OCI-LY1 (cell line): ENCODE results near the gene RNMT.

ENCODE experiments used
- H2AFZ ChIP-seq: fragments of 200-600 bp; sonication (generic), shearing (Covaris generic); 2 replicates; pipeline ENCODE4 v1.6.0; 2014; ENCODE audit warnings: antibody characterized with exemption, mild to moderate bottlenecking, low read length
- H3F3A ChIP-seq: fragments of 200-600 bp; sonication (generic), shearing (Covaris generic); 2 replicates; pipeline ENCODE4 v1.6.0; 2014; ENCODE audit warnings: mild to moderate bottlenecking, antibody characterized with exemption, low read length, moderate library complexity; ENCODE audit not compliant: insufficient read depth
- H3K27ac ChIP-seq: fragments of 200-600 bp; sonication (generic); 2 replicates; pipeline ENCODE4 v1.5.1; 2014; ENCODE audit warnings: low read length, mixed run types, mild to moderate bottlenecking, low read depth; ENCODE audit not compliant: poor library complexity, severe bottlenecking
- H3K27me3 ChIP-seq: fragments of 200-600 bp; sonication (generic); 2 replicates; pipeline ENCODE4 v1.6.0; 2014; ENCODE audit warnings: antibody characterized with exemption, mild to moderate bottlenecking, low read length, moderate library complexity; ENCODE audit not compliant: insufficient read depth
- H3K36me3 ChIP-seq: fragments of 200-600 bp; sonication (generic); 2 replicates; pipeline ENCODE4 v1.6.1; 2014; ENCODE audit warnings: mild to moderate bottlenecking, antibody characterized with exemption, low read length, moderate library complexity, mixed read lengths; ENCODE audit not compliant: insufficient read depth
- H3K4me1 ChIP-seq: fragments of 200-600 bp; sonication (generic); 2 replicates; pipeline ENCODE4 v1.5.1; 2014; ENCODE audit warnings: mild to moderate bottlenecking, low read length, moderate library complexity; ENCODE audit not compliant: insufficient read depth, severe bottlenecking
- H3K4me2 ChIP-seq: fragments of 200-600 bp; sonication (generic), shearing (Covaris generic); 2 replicates; pipeline ENCODE4 v1.6.1; 2014; ENCODE audit warnings: low read length
- H3K4me3 ChIP-seq: fragments of 200-600 bp; sonication (generic); 2 replicates; pipeline ENCODE4 v1.5.1; 2014; ENCODE audit warnings: low read length, low read depth, mild to moderate bottlenecking, mixed read lengths; ENCODE audit not compliant: poor library complexity, severe bottlenecking
- H3K79me2 ChIP-seq: fragments of 200-600 bp; shearing (Covaris generic); 2 replicates; pipeline ENCODE4 v1.6.1; 2016; ENCODE audit warnings: mixed run types, low read length, mixed read lengths; ENCODE audit not compliant: insufficient read depth
- H3K9ac ChIP-seq: fragments of 200-600 bp; sonication (generic), shearing (Covaris generic); 2 replicates; pipeline ENCODE4 v1.6.1; 2014; ENCODE audit warnings: mild to moderate bottlenecking, low read length, mixed read lengths
- H3K9me2 ChIP-seq: fragments of 200-600 bp; sonication (generic), shearing (Covaris generic); 2 replicates; pipeline ENCODE4 v1.6.1; 2014; ENCODE audit warnings: low read depth, mild to moderate bottlenecking, low read length, mixed read lengths
- H3K9me3 ChIP-seq: fragments of 200-600 bp; shearing (Covaris generic); 2 replicates; pipeline ENCODE4 v1.6.1; 2014; ENCODE audit warnings: low read length, mixed read lengths
- H4K20me1 ChIP-seq: fragments of 200-600 bp; sonication (generic), shearing (Covaris generic); 2 replicates; pipeline ENCODE4 v1.6.0; 2016; ENCODE audit warnings: mild to moderate bottlenecking, low read length; ENCODE audit not compliant: insufficient read depth
- CTCF ChIP-seq: fragments of 200-600 bp; sonication (generic), shearing (Covaris generic); IDR thresholded peaks from 2 replicates; pipeline ENCODE4 v1.5.1; 2017; ENCODE audit warnings: mild to moderate bottlenecking, antibody characterized with exemption, low read length, moderate library complexity, mixed read lengths
- EZH2 ChIP-seq: fragments of 200-600 bp; sonication (generic), shearing (Covaris generic); IDR thresholded peaks from 2 replicates; pipeline ENCODE4 v1.8.0; 2017; ENCODE audit warnings: borderline replicate concordance, mixed run types, mild to moderate bottlenecking, antibody characterized with exemption, low read length, moderate library complexity, mixed read lengths

RNMT gene

GRCh38 chr18:13810950-13811485 lies 84.5 kb downstream of the RNMT start:
- no peak overlapping the region for H2AFZ ChIP-seq
- 0 out of 2 replicates have a peak, but pooled peaks cover 5% of the 10 kb centered on the region for H3K27me3 ChIP-seq
- no peak for TF ChIP-seq CTCF
- TF ChIP-seq EZH2 = no peak
- no peaks in the 10 kb centered on the region for H3K9me3 ChIP-seq
- H3K36me3 ChIP-seq = no peaks in the 10 kb centered on the region
- H3K4me3 ChIP-seq = no peak overlapping the region
- H3F3A ChIP-seq = no peaks in the 10 kb centered on the region
- no peak overlapping the region for H3K4me2 ChIP-seq
- H3K4me1 ChIP-seq = no peaks in the 10 kb centered on the region
- H3K27ac ChIP-seq = no peak overlapping the region
- H4K20me1 ChIP-seq = no peaks in the 10 kb centered on the region
- no peaks in the 10 kb centered on the region for H3K79me2 ChIP-seq
- H3K9me2 ChIP-seq = no peaks in the 10 kb centered on the region
- H3K9ac ChIP-seq = no peak overlapping the region

GRCh38 chr18:13811993-13812392 lies 85.5 kb downstream of the RNMT start:
- peak; percentile 70 for TF ChIP-seq CTCF
- no peak for TF ChIP-seq EZH2
- Histone ChIP-seq H3K4me1 (no peaks in the 10 kb centered on the region), H3K9me2 (no peaks in the 10 kb centered on the region), H3K79me2 (no peaks in the 10 kb centered on the region), H3K9ac (no peak overlapping the region), H3K9me3 (no peaks in the 10 kb centered on the region), H3K27ac (no peak overlapping the region), H3K27me3 (peaks cover 10% of the 10 kb centered on the region; the same call in 1 of the 2 replicates), H2AFZ (no peak overlapping the region), H3F3A (no peaks in the 10 kb centered on the region), H3K4me2 (no peak overlapping the region), H3K4me3 (no peak overlapping the region), H3K36me3 (no peaks in the 10 kb centered on the region), H4K20me1 (no peaks in the 10 kb centered on the region)

DNA sequence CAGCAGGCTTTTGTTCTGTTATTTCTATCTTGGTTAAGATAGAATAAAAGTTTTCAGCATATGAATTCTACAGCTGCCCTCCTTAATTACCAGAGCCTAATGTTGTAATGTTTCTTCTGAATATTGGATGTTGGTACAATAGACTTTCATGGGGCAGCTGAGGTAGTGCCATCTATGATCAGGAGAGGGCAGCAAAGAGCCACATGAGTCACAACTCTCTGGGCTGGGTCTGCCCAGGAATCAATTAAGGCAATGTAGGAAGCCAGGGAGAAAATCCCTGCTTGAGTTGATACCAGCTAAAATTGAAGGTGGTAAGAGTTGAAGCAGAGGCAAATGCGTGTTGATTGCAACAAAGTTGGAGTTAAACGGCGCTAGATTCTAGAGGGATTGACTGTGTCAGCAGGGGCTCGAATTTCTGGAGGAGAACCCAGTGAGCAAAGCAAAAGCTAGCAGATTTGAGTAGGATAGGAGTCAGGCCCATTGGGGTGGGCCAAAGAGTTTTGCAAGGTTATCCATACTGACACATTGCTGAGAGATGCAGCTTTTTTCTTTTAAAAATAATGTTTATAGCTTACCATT lies 86.9 kb downstream of the RNMT start:
- Histone ChIP-seq H3K4me3 (no peak overlapping the region), H3K36me3 (no peaks in the 10 kb centered on the region), H3K79me2 (no peaks in the 10 kb centered on the region), H3K27ac (no peak overlapping the region), H4K20me1 (no peaks in the 10 kb centered on the region), H3K9me2 (no peaks in the 10 kb centered on the region), H3K9me3 (no peaks in the 10 kb centered on the region), H3F3A (no peaks in the 10 kb centered on the region), H2AFZ (no peak overlapping the region), H3K4me2 (no peak overlapping the region), H3K9ac (no peak overlapping the region), H3K4me1 (no peaks in the 10 kb centered on the region), H3K27me3 (peaks cover 11% of the 10 kb centered on the region; the same call in 1 of the 2 replicates)
- TF ChIP-seq EZH2 (no peak), CTCF (peak; percentile 99)
